Adrenal gland (tissue), 12 donors: ENCODE data around the gene TSHZ2. TPM values are rescaled to one million over a fixed set of nuclear protein-coding genes. Genes with fewer than 3 reads are reported as not detected.

Source experiments
- DNase-seq, 7 donors: peaks; one replicate each; pipeline ENCODE4 v3.0.0-alpha.2; 2019 to 2020
- H3K27ac ChIP-seq, 5 donors: fragments of 200-600 bp; sonication (generic) in 4 of 5; 1 replicate in 3 of 5; 2 replicates in 2 of 5; pipeline versions ENCODE4 v1.5.1 to v1.8.0; 2016 to 2020; ENCODE audit warnings: mild to moderate bottlenecking in 1 of 5
- H3K27me3 ChIP-seq: fragments of 200-600 bp; 2 replicates; pipeline ENCODE4 v1.8.0; 2021
- H3K36me3 ChIP-seq, 2 donors: fragments of 200-600 bp; replicated peaks in 1 of 2; 1 replicate in 1 of 2; 2 replicates in 1 of 2; pipeline versions ENCODE4 v1.5.1 to v1.8.0; 2018 to 2022
- H3K4me1 ChIP-seq, 2 donors: fragments of 200-600 bp; replicated peaks in 1 of 2; 1 replicate in 1 of 2; 2 replicates in 1 of 2; pipeline versions ENCODE4 v1.5.1 to v1.8.0; 2018 to 2021
- H3K4me3 ChIP-seq, 4 donors: fragments of 200-600 bp; sonication (generic) in 3 of 4; one replicate each; pipeline ENCODE4 v1.5.1; 2016 to 2018
- H3K9me3 ChIP-seq, 3 donors: fragments of 200-600 bp; sonication (generic) in 1 of 3; replicated peaks in 1 of 3; 1 replicate in 2 of 3; 2 replicates in 1 of 3; pipeline versions ENCODE4 v1.5.1 to v1.8.0; 2016 to 2021
- CTCF ChIP-seq, 6 experiments: fragments of 450-650 bp in 4 of 6; fragments of 200-600 bp in 2 of 6; sonication (generic) in 1 of 6; IDR thresholded peaks; 1 replicate in 5 of 6; 2 replicates in 1 of 6; pipeline versions ENCODE4 v1.5.1 to v1.8.0; 2016 to 2021; ENCODE audit warnings: antibody characterized with exemption in 6 of 6, mild to moderate bottlenecking in 2 of 6, moderate library complexity in 1 of 6
- POLR2A ChIP-seq, 2 donors: fragments of 450-650 bp; IDR thresholded peaks; one replicate each; pipeline ENCODE4 v1.6.1; 2017; ENCODE audit warnings: antibody characterized with exemption in 2 of 2, mild to moderate bottlenecking in 2 of 2, moderate library complexity in 1 of 2
- WGBS, 4 donors: extraction: QIAGEN DNeasy Blood & Tissue Kit in 2 of 4; methylation state at CpG; one replicate each; pipeline versions ENCODE4 v1.1.5 to v1.1.7; 2013 to 2017; 5-methylcytosine and 5-hydroxymethylcytosine counted together
- intact Hi-C, 2 donors: fragments of 100-400 bp; cut with DNase I; formaldehyde crosslinking; loops; one replicate each; pipeline versions ENCODE4 v1.14.1 to v1.15.0; 2022 to 2023
- polyA plus RNA-seq, 3 donors: library from polyadenylated mRNA; stranded (reverse); fragments of 200-250 nt in 2 of 3; fragments of 350-450 nt in 1 of 3; fragmentation: Illumina TruSeq in 1 of 3; extraction: RNeasy Lipid Tissue Mini Kit (QIAGEN cat#74804) in 1 of 3; gene quantifications; one replicate each; pipeline ENCODE4 v1.2.3, GENCODE V29; 2013 to 2014
- total RNA-seq, 9 donors: library from RNA; depleted of rRNA in 4 of 9; stranded (reverse); fragments of >200 nt in 4 of 9; fragments of 120-200 nt in 1 of 9; fragmentation: NEBNext Ultra II Directional in 1 of 9; extraction: Animal tissue kit (Norgen Biotek cat#: 25700) in 1 of 9; gene quantifications; one replicate each; pipeline versions ENCODE4 v1.1.0 to v1.2.4, GENCODE V29; 2013 to 2023
- donor health status: healthy with polysubstance abuse.
- donor health status: Bipolar disorder and iron deficiency.
- donor health status: DM: yes; HTN: yes; CAD: no.
- donor health status: DM: no; HTN: no; CAD: no.
- donor health status: DM: no; HTN: no; CAD: no.
- donor health status: DM: yes; HTN: yes; CAD: no.

Gene TSHZ2
- total and polyA plus RNA-seq, 12 donors, result 20.5 to 87.1 (median 52.4) TPM

GRCh38 chr20:53237461-53237860 is 265.3 kb downstream of the TSHZ2 start:
- no peaks in the 10 kb centered on the region for H3K9me3 ChIP-seq
- intact Hi-C loops, result no loop called here

GRCh38 chr20:53238121-53238660 is 266.0 kb downstream of the TSHZ2 start:
- Histone ChIP-seq H3K4me3 (no peak overlapping the region), H3K9me3 (no peaks in the 10 kb centered on the region), H3K27ac (no peak overlapping the region), H3K4me1 (no peaks in the 10 kb centered on the region), H3K27me3 (no peaks in the 10 kb centered on the region), H3K36me3 (no peaks in the 10 kb centered on the region)
- WGBS, 4 donors, result 62 to 82% (median 72%) methylated on average over 3 of the region's 3 CpGs
- intact Hi-C loops, result no loop called here
- TF ChIP-seq POLR2A (IDR thresholded peaks at IDR 0.05), result no peak
- TF ChIP-seq CTCF (IDR thresholded peaks at IDR 0.05), result no peak
- DNase-seq, result no peak

More at GRCh38 chr20:53237461-53237860, 265.3 kb downstream of the TSHZ2 start:
- Histone ChIP-seq H3K4me1 (no peaks in the 10 kb centered on the region), H3K27ac (no peak overlapping the region), H3K36me3 (no peaks in the 10 kb centered on the region), H3K4me3 (no peak overlapping the region), H3K27me3 (no peaks in the 10 kb centered on the region)
- 89 to 94% (median 91%) methylated on average over 8 of the region's 8 CpGs for WGBS, 4 donors
- no peak for DNase-seq
- no peak for TF ChIP-seq CTCF (IDR thresholded peaks at IDR 0.05)
- no peak for TF ChIP-seq POLR2A (IDR thresholded peaks at IDR 0.05)

- peak overlapping the region in 1 of 5 donors; percentile 0 for H3K27ac ChIP-seq
- no peak overlapping the region for H3K4me3 ChIP-seq
- H3K36me3 ChIP-seq, result no peaks in the 10 kb centered on the region
- 93 to 96% (median 95%) methylated on average over 3 of the region's 3 CpGs for WGBS, 4 donors
- no peak for DNase-seq
- H3K9me3 ChIP-seq, result no peaks in the 10 kb centered on the region
- H3K4me1 ChIP-seq, result no peaks in the 10 kb centered on the region
- TF ChIP-seq POLR2A (IDR thresholded peaks at IDR 0.05), result no peak
- TF ChIP-seq CTCF (IDR thresholded peaks at IDR 0.05), result no peak
- intact Hi-C loops, result no loop called here
- H3K27me3 ChIP-seq, result no peaks in the 10 kb centered on the region
These were observed 271.0 kb downstream of the TSHZ2 start for GRCh38 chr20:53243152-53243551.

- Histone ChIP-seq H3K4me3 (no peak overlapping the region), H3K36me3 (no peaks in the 10 kb centered on the region), H3K27ac (no peak overlapping the region), H3K27me3 (no peaks in the 10 kb centered on the region), H3K9me3 (no peaks in the 10 kb centered on the region), H3K4me1 (no peaks in the 10 kb centered on the region)
- WGBS, 4 donors, result 87 to 98% (median 93%) methylated on average over 2 of the region's 2 CpGs
- intact Hi-C loops, result no loop called here
- TF ChIP-seq CTCF (IDR thresholded peaks at IDR 0.05) (no peak), POLR2A (IDR thresholded peaks at IDR 0.05) (no peak)
- no peak for DNase-seq
These were observed 272.6 kb downstream of the TSHZ2 start for GRCh38 chr20:53244711-53245110.
